ENCODE data around the gene WDR27.

DNA sequence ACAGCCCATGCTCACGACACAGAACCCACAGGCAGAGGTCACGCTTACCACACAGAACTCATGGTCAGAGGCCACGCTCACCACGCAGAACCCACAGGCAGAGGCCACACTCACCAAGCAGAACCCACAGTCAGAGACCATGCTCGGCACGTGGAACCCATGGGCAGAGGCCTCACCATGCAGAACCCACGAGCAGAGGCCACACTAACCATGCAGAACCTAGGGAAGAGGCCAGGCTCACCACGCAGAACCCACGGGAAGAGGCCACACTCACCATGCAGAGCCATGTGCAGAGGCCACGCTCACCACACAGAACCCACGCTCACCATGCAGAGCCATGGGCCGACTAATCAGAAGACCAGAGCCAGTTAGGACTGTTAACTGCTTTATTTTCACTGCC is 245.0 kb downstream of the WDR27 start:
- TF ChIP-seq, protein P1, sequence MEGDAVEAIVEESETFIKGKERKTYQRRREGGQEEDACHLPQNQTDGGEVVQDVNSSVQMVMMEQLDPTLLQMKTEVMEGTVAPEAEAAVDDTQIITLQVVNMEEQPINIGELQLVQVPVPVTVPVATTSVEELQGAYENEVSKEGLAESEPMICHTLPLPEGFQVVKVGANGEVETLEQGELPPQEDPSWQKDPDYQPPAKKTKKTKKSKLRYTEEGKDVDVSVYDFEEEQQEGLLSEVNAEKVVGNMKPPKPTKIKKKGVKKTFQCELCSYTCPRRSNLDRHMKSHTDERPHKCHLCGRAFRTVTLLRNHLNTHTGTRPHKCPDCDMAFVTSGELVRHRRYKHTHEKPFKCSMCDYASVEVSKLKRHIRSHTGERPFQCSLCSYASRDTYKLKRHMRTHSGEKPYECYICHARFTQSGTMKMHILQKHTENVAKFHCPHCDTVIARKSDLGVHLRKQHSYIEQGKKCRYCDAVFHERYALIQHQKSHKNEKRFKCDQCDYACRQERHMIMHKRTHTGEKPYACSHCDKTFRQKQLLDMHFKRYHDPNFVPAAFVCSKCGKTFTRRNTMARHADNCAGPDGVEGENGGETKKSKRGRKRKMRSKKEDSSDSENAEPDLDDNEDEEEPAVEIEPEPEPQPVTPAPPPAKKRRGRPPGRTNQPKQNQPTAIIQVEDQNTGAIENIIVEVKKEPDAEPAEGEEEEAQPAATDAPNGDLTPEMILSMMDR (IDR thresholded peaks at IDR 0.05), result no peak
- TF ChIP-seq POLR2A (IDR thresholded peaks at IDR 0.05), result no peak
